ENCODE data around the gene QSER1.

- TF ChIP-seq CTCF (IDR thresholded peaks at IDR 0.05 in 2 of 3, conservative IDR thresholded peaks at IDR 0.05 in 1 of 3; ENCODE audit: control insufficient read depth in 2 of 3, extremely low read depth in 1 of 3, insufficient read depth in 1 of 3, low read depth in 3 of 3, low read length in 3 of 3), result no peak
- TF ChIP-seq RELA (IDR thresholded peaks at IDR 0.05; ENCODE audit: borderline replicate concordance, partially characterized antibody), result no peak
- no peak for TF ChIP-seq EP300 (IDR thresholded peaks at IDR 0.05; ENCODE audit: borderline replicate concordance in 1 of 2, control insufficient read depth in 1 of 2, low read depth in 2 of 2, low read length in 2 of 2)
- no peak for TF ChIP-seq YY1 (IDR thresholded peaks at IDR 0.05; ENCODE audit: low read depth, low read length)
- no peak for TF ChIP-seq POLR2A (IDR thresholded peaks at IDR 0.05; ENCODE audit: low read depth, low read length)
- no peak for TF ChIP-seq EZH2 (IDR thresholded peaks at IDR 0.05; ENCODE audit: borderline replicate concordance, control insufficient read depth, low read depth, low read length)
- no peak for TF ChIP-seq REST (IDR thresholded peaks at IDR 0.05; ENCODE audit: low read depth, low read length)
- no peak for TF ChIP-seq ASH2L (IDR thresholded peaks at IDR 0.05; ENCODE audit: borderline replicate concordance, low read depth)
Measured at GRCh38 chr11:32931606-32932005, 39.0 kb downstream of the QSER1 start.

Measured in GM12878 (cell line).